Gastrocnemius medialis (tissue), 4 donors: Measurements from ENCODE around the gene PRRX1.

Source experiments
- POLR2A ChIP-seq, 2 donors: fragments of 450-650 bp; IDR thresholded peaks; one replicate each; pipeline ENCODE4 v1.6.1; 2017; ENCODE audit warnings: antibody characterized with exemption in 2 of 2, mild to moderate bottlenecking in 2 of 2, moderate library complexity in 2 of 2
- TF ChIP-seq, protein P1 (sequence below), 5 experiments: fragments of 450-650 bp in 3 of 5; fragments of 200-600 bp in 2 of 5; sonication (generic) in 2 of 5; IDR thresholded peaks in 4 of 5; conservative IDR thresholded peaks in 1 of 5; 1 replicate in 4 of 5; 2 replicates in 1 of 5; pipeline ENCODE4 v1.5.1; 2016 to 2019; ENCODE audit warnings: antibody characterized with exemption in 5 of 5, mild to moderate bottlenecking in 3 of 5, moderate library complexity in 3 of 5

DNA sequence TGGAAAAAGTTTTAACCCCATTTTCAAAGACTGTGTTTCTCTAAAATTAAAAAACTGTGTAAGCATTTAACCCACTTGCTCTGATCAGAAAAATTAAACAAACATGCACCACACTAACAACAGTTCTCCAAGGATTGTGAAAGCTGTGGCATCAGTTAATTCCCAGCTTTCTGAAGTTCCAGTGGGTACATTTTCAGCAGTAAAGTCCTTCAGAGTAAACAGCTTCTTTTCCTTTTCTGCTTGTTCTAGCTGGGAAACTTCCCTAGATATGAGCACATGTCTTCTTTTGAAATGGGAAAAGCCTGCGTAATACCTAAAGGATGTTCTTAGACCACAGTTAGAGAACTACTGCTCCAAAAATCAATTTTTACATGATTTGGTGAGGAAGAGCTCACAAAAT is 11.1 kb downstream of the PRRX1 start:
- TF ChIP-seq, protein P1, sequence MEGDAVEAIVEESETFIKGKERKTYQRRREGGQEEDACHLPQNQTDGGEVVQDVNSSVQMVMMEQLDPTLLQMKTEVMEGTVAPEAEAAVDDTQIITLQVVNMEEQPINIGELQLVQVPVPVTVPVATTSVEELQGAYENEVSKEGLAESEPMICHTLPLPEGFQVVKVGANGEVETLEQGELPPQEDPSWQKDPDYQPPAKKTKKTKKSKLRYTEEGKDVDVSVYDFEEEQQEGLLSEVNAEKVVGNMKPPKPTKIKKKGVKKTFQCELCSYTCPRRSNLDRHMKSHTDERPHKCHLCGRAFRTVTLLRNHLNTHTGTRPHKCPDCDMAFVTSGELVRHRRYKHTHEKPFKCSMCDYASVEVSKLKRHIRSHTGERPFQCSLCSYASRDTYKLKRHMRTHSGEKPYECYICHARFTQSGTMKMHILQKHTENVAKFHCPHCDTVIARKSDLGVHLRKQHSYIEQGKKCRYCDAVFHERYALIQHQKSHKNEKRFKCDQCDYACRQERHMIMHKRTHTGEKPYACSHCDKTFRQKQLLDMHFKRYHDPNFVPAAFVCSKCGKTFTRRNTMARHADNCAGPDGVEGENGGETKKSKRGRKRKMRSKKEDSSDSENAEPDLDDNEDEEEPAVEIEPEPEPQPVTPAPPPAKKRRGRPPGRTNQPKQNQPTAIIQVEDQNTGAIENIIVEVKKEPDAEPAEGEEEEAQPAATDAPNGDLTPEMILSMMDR (IDR thresholded peaks at IDR 0.05 in 4 of 5, conservative IDR thresholded peaks at IDR 0.05 in 1 of 5), result no peak
- no peak for TF ChIP-seq POLR2A (IDR thresholded peaks at IDR 0.05)
